Measurements from ENCODE around the gene PODXL2.

The PODXL2 gene

GRCh38 chr3:127615631-127616305 is 13.2 kb upstream of the PODXL2 start:
- DNase-seq (ENCODE audit: low read depth) = no peak
- TF ChIP-seq POLR2A (IDR thresholded peaks at IDR 0.05; ENCODE audit: extremely low read depth, insufficient read length) (no peak), MAX (IDR thresholded peaks at IDR 0.05; ENCODE audit: low read depth, low read length) (no peak), MYC (IDR thresholded peaks at IDR 0.05; ENCODE audit: low read depth, low read length) (no peak)
- TF ChIP-seq, protein P1, sequence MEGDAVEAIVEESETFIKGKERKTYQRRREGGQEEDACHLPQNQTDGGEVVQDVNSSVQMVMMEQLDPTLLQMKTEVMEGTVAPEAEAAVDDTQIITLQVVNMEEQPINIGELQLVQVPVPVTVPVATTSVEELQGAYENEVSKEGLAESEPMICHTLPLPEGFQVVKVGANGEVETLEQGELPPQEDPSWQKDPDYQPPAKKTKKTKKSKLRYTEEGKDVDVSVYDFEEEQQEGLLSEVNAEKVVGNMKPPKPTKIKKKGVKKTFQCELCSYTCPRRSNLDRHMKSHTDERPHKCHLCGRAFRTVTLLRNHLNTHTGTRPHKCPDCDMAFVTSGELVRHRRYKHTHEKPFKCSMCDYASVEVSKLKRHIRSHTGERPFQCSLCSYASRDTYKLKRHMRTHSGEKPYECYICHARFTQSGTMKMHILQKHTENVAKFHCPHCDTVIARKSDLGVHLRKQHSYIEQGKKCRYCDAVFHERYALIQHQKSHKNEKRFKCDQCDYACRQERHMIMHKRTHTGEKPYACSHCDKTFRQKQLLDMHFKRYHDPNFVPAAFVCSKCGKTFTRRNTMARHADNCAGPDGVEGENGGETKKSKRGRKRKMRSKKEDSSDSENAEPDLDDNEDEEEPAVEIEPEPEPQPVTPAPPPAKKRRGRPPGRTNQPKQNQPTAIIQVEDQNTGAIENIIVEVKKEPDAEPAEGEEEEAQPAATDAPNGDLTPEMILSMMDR (IDR thresholded peaks at IDR 0.05; ENCODE audit: low read depth, low read length) = no peak
- H3K4me3 ChIP-seq (ENCODE audit: low read depth, low read length) = no peak overlapping the region

DNA sequence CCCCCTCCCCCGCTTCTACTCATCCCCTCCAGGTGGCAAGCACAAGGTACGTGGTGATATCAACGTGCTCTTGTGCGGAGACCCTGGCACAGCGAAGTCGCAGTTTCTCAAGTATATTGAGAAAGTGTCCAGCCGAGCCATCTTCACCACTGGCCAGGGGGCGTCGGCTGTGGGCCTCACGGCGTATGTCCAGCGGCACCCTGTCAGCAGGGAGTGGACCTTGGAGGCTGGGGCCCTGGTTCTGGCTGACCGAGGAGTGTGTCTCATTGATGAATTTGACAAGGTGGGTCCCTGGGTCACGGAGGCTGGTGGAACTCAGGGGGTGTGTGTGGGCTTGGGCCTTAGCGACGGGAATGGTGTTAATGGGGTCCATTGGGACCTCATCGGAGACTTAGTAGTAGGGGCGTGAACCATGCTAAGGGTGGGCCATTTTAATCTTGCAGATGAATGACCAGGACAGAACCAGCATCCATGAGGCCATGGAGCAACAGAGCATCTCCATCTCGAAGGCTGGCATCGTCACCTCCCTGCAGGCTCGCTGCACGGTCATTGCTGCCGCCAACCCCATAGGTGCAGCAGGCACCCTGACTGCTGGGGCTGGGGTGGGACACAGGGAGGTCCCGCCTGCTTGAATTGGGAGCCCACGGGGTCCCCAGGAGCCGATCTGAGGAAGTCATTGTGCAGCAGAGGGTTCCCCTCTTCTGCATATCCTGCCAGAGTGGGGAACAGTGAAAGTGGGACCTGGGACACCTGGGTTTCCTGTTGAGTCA is 12.0 kb upstream of the PODXL2 start:
- DNase-seq (ENCODE audit: low read depth) = no peak
- TF ChIP-seq, protein P1 (IDR thresholded peaks at IDR 0.05; ENCODE audit: low read depth, low read length) = no peak
- TF ChIP-seq MYC (IDR thresholded peaks at IDR 0.05; ENCODE audit: low read depth, low read length) (no peak), MAX (IDR thresholded peaks at IDR 0.05; ENCODE audit: low read depth, low read length) (no peak), POLR2A (IDR thresholded peaks at IDR 0.05; ENCODE audit: extremely low read depth, insufficient read length) (no peak)
- H3K4me3 ChIP-seq (ENCODE audit: low read depth, low read length) = no peak overlapping the region

DNA sequence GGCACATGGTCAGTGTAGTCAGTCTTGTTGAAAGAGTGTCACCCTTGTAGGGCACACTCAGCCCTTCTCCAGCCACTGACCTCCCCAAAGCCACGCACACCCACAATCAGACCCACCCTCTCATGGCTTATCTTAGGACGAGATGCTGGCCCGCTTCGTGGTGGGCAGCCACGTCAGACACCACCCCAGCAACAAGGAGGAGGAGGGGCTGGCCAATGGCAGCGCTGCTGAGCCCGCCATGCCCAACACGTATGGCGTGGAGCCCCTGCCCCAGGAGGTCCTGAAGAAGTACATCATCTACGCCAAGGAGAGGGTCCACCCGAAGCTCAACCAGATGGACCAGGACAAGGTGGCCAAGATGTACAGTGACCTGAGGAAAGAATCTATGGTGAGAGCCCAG is 10.1 kb upstream of the PODXL2 start:
- no peak for DNase-seq (ENCODE audit: low read depth)
- TF ChIP-seq MAX (IDR thresholded peaks at IDR 0.05; ENCODE audit: low read depth, low read length) = no peak
- TF ChIP-seq MYC (IDR thresholded peaks at IDR 0.05; ENCODE audit: low read depth, low read length) = no peak
- TF ChIP-seq, protein P1 (IDR thresholded peaks at IDR 0.05; ENCODE audit: low read depth, low read length) = no peak
- TF ChIP-seq POLR2A (IDR thresholded peaks at IDR 0.05; ENCODE audit: extremely low read depth, insufficient read length) = no peak
- no peak overlapping the region for H3K4me3 ChIP-seq (ENCODE audit: low read depth, low read length)

DNA sequence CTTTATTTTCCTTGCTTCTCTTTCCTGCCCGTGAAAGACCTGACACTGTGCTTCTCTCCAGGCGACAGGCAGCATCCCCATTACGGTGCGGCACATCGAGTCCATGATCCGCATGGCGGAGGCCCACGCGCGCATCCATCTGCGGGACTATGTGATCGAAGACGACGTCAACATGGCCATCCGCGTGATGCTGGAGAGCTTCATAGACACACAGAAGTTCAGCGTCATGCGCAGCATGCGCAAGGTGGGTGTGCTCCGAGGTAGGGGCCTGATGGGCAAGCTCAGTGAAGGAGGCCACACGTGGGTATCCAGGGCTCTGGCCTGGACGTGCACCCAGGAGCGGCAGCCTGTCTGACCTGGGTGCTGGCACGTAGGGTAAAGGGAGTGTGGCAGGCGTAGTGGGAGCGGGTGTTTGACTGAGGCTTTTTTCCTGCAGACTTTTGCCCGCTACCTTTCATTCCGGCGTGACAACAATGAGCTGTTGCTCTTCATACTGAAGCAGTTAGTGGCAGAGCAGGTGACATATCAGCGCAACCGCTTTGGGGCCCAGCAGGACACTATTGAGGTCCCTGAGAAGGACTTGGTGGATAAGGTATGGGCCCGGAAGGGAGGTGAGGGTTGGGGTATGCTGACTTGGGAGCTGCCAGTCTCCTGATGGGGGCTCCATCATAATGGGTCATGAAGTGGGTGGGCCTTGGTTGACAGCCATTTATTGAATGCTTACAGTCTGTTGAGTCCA is 8.2 kb upstream of the PODXL2 start:
- DNase-seq (ENCODE audit: low read depth) = no peak
- no peak overlapping the region for H3K4me3 ChIP-seq (ENCODE audit: low read depth, low read length)
- TF ChIP-seq MAX (IDR thresholded peaks at IDR 0.05; ENCODE audit: low read depth, low read length) (no peak), MYC (IDR thresholded peaks at IDR 0.05; ENCODE audit: low read depth, low read length) (no peak), POLR2A (IDR thresholded peaks at IDR 0.05; ENCODE audit: extremely low read depth, insufficient read length) (no peak)
- TF ChIP-seq, protein P1 (IDR thresholded peaks at IDR 0.05; ENCODE audit: low read depth, low read length) = no peak

DNA sequence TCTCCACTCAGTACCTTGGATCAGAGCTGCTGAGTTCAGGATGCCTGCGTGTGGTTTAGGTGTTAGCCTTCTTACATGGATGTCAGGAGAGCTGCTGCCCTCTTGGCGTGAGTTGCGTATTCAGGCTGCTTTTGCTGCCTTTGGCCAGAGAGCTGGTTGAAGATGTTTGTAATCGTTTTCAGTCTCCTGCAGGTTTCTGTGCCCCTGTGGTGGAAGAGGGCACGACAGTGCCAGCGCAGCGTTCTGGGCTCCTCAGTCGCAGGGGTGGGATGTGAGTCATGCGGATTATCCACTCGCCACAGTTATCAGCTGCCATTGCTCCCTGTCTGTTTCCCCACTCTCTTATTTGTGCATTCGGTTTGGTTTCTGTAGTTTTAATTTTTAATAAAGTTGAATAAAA is 7.0 kb upstream of the PODXL2 start:
- no peak overlapping the region for H3K4me3 ChIP-seq (ENCODE audit: low read depth, low read length)
- TF ChIP-seq, protein P1 (IDR thresholded peaks at IDR 0.05; ENCODE audit: low read depth, low read length) = no peak
- TF ChIP-seq MAX (IDR thresholded peaks at IDR 0.05; ENCODE audit: low read depth, low read length) (no peak), MYC (IDR thresholded peaks at IDR 0.05; ENCODE audit: low read depth, low read length) (no peak), POLR2A (IDR thresholded peaks at IDR 0.05; ENCODE audit: extremely low read depth, insufficient read length) (no peak)
- DNase-seq (ENCODE audit: low read depth) = no peak
